SK-N-SH treated with all-trans-retinoic acid at 6 μM for 48 hours (cell line): Measurements from ENCODE around the gene MAPKAPK2.

ENCODE experiments used
- BACH2 ChIP-seq: fragments of 250-450 bp; sonication (Bioruptor Pico); IDR thresholded peaks from 2 replicates; pipeline ENCODE4 v1.9.0; 2021; ENCODE audit warnings: mild to moderate bottlenecking, borderline replicate concordance
- ESRRG ChIP-seq: fragments of 250-450 bp; sonication (Bioruptor Pico); IDR thresholded peaks from 2 replicates; pipeline ENCODE4 v1.6.1; 2021; ENCODE audit warnings: mild to moderate bottlenecking
- ISL1 ChIP-seq: fragments of 250-450 bp; sonication (Bioruptor Pico); IDR thresholded peaks from 2 replicates; pipeline ENCODE4 v2.1.2; 2022; ENCODE audit warnings: mild to moderate bottlenecking, moderate library complexity
- PPARA ChIP-seq: fragments of 250-450 bp; sonication (Bioruptor Pico); IDR thresholded peaks from 2 replicates; pipeline ENCODE4 v1.5.0; 2020; ENCODE audit warnings: mild to moderate bottlenecking, borderline replicate concordance
- RARB ChIP-seq: fragments of 250-450 bp; sonication (Bioruptor Pico); IDR thresholded peaks from 2 replicates; pipeline ENCODE4 v1.8.0; 2021; ENCODE audit warnings: mild to moderate bottlenecking, moderate library complexity
- SNAI2 ChIP-seq: fragments of 250-450 bp; sonication (Bioruptor Pico); IDR thresholded peaks from 2 replicates; pipeline ENCODE4 v1.5.0; 2020; ENCODE audit warnings: mild to moderate bottlenecking, moderate library complexity
- TCF4 ChIP-seq: fragments of 250-450 bp; sonication (Bioruptor Pico); IDR thresholded peaks from 2 replicates; pipeline ENCODE4 v1.8.0; 2021; ENCODE audit warnings: mild to moderate bottlenecking, moderate library complexity, borderline replicate concordance
- TOX ChIP-seq: fragments of 250-450 bp; sonication (Bioruptor Pico); IDR thresholded peaks from 2 replicates; pipeline ENCODE4 v1.8.0; 2021; ENCODE audit warnings: mild to moderate bottlenecking, moderate library complexity, borderline replicate concordance
- TSHZ2 ChIP-seq: fragments of 250-450 bp; sonication (Bioruptor Pico); IDR thresholded peaks from 2 replicates; pipeline ENCODE4 v1.5.0; 2020; ENCODE audit warnings: mild to moderate bottlenecking, moderate library complexity
- ZFP3 ChIP-seq: fragments of 250-450 bp; sonication (Bioruptor Pico); IDR thresholded peaks from 2 replicates; pipeline ENCODE4 v1.5.0; 2020; ENCODE audit warnings: mild to moderate bottlenecking, moderate library complexity
- ZFP30 ChIP-seq: fragments of 450-650 bp; formaldehyde crosslinking; IDR thresholded peaks from 2 replicates; pipeline ENCODE4 v1.5.0; 2022; ENCODE audit warnings: mild to moderate bottlenecking, moderate library complexity
- ZNF70 ChIP-seq: fragments of 450-650 bp; formaldehyde crosslinking; IDR thresholded peaks from 2 replicates; pipeline ENCODE4 v1.5.0; 2020; ENCODE audit warnings: mild to moderate bottlenecking, moderate library complexity
- ZNF8 ChIP-seq: fragments of 450-650 bp; formaldehyde crosslinking; IDR thresholded peaks from 2 replicates; pipeline ENCODE4 v1.5.0; 2020; ENCODE audit warnings: mild to moderate bottlenecking, moderate library complexity
- TF ChIP-seq, protein P1 (sequence below): fragments of 250-450 bp; sonication (Bioruptor Pico); IDR thresholded peaks from 2 replicates; pipeline ENCODE4 v1.8.0; 2020; ENCODE audit warnings: mild to moderate bottlenecking, moderate library complexity, borderline replicate concordance

GRCh38 chr1:206635978-206636345 lies 48.7 kb upstream of the MAPKAPK2 start:
- no peak for TF ChIP-seq PPARA
- TF ChIP-seq ESRRG (CRISPR knock-in tag) = no peak
- TF ChIP-seq, protein P1, sequence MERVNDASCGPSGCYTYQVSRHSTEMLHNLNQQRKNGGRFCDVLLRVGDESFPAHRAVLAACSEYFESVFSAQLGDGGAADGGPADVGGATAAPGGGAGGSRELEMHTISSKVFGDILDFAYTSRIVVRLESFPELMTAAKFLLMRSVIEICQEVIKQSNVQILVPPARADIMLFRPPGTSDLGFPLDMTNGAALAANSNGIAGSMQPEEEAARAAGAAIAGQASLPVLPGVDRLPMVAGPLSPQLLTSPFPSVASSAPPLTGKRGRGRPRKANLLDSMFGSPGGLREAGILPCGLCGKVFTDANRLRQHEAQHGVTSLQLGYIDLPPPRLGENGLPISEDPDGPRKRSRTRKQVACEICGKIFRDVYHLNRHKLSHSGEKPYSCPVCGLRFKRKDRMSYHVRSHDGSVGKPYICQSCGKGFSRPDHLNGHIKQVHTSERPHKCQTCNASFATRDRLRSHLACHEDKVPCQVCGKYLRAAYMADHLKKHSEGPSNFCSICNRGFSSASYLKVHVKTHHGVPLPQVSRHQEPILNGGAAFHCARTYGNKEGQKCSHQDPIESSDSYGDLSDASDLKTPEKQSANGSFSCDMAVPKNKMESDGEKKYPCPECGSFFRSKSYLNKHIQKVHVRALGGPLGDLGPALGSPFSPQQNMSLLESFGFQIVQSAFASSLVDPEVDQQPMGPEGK (CRISPR knock-in tag) = no peak
- no peak for TF ChIP-seq TOX (CRISPR knock-in tag)
- TF ChIP-seq TSHZ2 (CRISPR knock-in tag) = no peak
- no peak for TF ChIP-seq BACH2 (CRISPR knock-in tag)
- no peak for TF ChIP-seq ZNF8
- TF ChIP-seq ZFP30 (CRISPR knock-in tag) = no peak
- TF ChIP-seq ZFP3 (CRISPR knock-in tag) = no peak
- TF ChIP-seq ISL1 (CRISPR knock-in tag) = no peak
- TF ChIP-seq RARB (CRISPR knock-in tag) = no peak
- TF ChIP-seq ZNF70 (CRISPR knock-in tag) = no peak
- TF ChIP-seq SNAI2 = no peak
- TF ChIP-seq TCF4 (CRISPR knock-in tag) = no peak
